GM21723 (cell line): ENCODE results near the gene SIGLEC6.

Source experiments
- ATAC-seq: cut with Tn5 transposase; IDR thresholded peaks from one replicate; pipeline ENCODE4 v1.9.1; 2021; ENCODE audit warnings: mild to moderate bottlenecking, moderate library complexity; ENCODE audit not compliant: unreplicated experiment

The SIGLEC6 gene

DNA sequence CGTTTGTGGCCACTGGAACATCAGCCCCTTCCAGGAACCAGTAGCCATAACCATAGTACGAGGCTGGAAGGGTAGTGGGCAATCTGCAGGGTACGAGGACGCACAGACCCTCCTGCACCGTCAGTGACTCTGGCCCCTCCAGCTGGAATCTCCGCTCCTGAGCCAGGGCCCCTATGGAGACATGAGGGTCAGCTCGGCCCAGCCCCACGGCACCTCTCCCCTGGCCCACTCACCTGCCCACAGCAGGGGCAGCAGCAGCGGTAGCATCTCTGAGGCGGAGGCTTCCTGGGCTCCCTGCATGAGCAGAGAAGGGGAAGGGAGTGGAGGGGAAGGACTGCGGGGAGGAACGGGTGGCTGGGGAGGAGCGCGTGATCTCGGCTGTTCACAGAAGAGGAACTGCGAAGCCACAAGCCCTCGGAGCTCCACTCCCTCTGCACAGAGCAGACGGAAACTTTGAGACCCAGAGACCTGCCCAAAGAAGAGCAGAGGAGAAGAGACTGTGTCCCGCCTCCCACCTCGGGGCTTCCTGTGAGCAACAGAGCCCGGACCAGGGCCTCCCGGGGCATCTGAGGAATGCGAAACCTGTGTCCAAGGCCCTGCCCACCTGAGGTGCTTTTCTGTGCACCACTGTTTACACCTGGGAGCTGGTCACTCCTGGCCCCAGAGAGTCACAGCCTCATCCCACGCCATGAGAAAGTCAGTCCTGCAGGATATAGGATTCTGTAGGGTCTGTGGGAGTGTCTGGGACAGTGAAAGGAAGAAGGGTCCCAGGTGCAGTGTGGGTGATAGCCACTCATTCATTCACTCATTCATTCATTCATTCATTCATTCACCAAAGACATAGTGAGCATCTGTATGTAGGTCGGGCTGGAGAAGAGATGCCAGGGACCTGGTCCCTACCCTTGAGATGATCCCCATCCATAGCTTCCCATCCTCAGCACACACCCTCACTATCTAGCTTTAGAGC is at the start of gene SIGLEC6:
TSS of gene SIGLEC6 (minus strand) at position 322 of the 967 bp plus-strand sequence. CDS start at position 300, 22 bp downstream.
- peak; percentile 78 for ATAC-seq

DNA sequence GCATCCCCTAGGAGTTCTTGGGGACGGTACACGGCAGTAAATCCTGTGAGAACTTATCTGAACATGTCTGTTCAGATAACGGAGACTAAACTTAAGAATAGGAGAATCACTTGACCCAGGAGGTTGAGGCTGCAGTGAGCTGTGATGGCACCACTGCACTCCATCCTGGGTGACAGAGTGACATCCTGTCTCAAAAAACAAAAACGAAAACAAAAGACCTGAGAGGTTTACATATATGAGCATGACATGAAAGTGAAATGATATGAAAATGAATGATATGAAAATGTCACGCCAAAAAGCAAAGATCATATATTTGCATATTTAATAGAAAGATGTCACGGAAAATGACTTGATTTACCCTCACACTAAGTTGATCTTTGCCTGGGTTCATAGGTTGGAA is 45.4 kb upstream of the SIGLEC6 start:
- no peak for ATAC-seq

GRCh38 chr19:51573331-51573730 is 41.9 kb upstream of the SIGLEC6 start:
- ATAC-seq, result no peak

- no peak for ATAC-seq
These were observed 41.4 kb upstream of the SIGLEC6 start for GRCh38 chr19:51572908-51573307.

DNA sequence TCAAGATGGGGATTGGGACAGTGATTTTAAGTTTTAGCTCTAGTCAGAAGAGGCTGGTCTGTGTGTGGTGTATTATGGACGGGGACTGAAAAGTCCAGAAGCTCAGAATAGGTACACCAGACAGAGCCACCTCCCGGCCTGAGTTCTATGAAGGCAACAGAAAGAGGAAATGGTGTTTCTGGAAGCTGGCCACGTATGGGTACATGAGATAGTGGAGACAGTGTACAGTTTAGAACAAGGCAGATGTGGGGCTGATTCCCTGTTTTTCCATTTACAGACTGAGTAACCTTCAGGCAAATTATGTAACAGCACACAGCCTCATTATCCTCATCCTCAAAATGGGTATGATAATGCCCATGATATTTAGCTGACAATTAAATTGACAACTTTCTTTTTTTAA is 40.9 kb upstream of the SIGLEC6 start:
- ATAC-seq, result no peak

- no peak for ATAC-seq
These were observed 40.1 kb upstream of the SIGLEC6 start for GRCh38 chr19:51571599-51571998.

- ATAC-seq, result peak; percentile 85
These were observed 39.6 kb upstream of the SIGLEC6 start, which contains the start of gene ZNF175 for GRCh38 chr19:51570962-51571575. Gene ZNF175, plus strand, starts transcription at chr19:51571283. Its CDS starts 2,047 bp downstream, at chr19:51573330.

GRCh38 chr19:51568456-51568855 is 37.0 kb upstream of the SIGLEC6 start:
- ATAC-seq, result no peak

- ATAC-seq, result no peak
These were observed 36.1 kb upstream of the SIGLEC6 start for GRCh38 chr19:51567583-51567982.

DNA sequence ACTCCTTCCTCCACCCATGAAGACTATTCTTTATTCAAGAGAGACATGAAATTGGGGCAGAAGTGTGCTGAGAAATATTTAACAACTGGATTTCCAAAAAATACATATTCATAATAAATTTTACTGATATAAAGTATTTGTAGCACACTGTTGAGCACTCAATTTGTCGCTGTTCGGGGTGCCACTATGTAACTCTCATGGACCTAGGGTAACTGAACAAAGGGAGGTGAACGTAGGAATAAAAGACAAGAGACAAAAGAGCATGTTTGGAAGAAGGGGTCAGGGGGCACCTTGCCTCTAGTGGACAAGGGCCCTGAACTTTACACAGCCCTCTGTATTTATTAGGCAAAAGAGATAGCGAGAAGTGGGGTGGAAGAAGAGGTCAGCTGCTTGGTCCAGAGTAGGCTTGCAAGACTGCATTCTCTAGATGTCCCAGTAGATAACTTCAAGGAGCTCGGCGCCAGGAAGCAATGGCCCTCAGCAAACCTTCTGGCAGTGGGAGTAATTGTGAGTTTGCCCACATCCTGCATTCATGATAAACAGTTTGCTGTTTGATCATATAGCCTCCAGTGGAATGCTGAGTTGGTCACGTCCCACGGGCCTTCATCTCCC is 35.1 kb upstream of the SIGLEC6 start:
- no peak for ATAC-seq

DNA sequence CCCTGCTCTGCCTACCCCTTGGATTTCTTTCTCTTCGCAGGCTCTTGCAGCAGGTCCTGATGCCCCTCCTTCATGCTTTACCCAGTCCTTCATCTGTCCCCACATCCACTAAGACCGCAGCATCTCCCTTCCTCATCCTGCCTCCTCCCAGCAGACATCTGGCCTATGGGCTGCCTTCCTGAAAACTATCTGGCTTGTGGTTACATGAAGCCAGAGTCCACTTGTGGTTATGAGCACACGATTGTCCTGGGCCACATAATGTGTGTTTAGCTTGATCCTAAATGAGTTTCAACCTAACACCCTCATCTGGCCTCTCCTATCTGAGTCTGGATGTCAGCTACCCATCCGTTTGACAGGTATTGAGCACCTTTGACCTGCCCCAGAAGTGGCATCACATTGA is 34.1 kb upstream of the SIGLEC6 start:
- no peak for ATAC-seq

GRCh38 chr19:51564791-51565190 is 33.3 kb upstream of the SIGLEC6 start:
- ATAC-seq, result no peak

- ATAC-seq, result no peak
These were observed 28.9 kb upstream of the SIGLEC6 start for GRCh38 chr19:51560339-51560738.

DNA sequence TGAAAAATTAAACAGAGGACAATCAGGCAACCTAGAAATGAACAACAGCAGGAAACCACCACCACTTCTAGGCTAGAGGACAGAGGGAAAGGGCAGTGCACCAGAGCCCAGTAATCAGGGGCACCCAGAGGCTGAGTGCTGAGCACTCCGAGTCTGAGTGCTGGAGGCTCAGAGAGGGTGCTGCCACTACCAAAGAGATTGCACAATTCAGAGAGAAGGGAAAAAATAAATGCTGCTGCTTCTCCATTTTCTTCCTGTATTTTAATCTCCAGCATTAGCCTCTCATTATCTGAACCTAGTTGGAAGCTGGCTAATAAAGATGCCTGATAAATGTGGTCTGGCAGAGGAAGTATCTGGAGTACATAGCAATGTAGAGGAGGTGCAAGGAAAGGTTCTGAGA is 27.8 kb upstream of the SIGLEC6 start:
- no peak for ATAC-seq

- ATAC-seq, result no peak
These were observed 21.7 kb upstream of the SIGLEC6 start for GRCh38 chr19:51552996-51553725.

DNA sequence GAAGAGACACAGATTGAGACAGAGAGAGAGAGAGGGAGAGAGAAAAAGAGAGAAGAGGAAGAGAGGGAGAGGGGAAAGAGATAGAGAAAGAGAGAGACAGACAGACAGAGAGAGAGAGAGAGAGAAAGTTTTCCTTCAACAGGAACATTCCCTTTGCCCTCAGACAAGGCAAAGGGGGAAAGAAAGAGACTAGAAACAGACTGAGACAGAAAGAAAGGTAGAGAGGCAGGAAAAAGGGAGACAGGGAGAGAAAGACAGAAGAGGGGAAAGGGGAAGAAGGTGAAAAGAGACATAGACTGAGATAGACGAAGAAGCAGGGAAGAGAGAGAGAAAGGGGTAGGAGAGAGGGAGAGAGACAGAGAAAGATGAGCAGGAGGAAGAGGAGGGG is 21.1 kb upstream of the SIGLEC6 start:
- ATAC-seq, result no peak

DNA sequence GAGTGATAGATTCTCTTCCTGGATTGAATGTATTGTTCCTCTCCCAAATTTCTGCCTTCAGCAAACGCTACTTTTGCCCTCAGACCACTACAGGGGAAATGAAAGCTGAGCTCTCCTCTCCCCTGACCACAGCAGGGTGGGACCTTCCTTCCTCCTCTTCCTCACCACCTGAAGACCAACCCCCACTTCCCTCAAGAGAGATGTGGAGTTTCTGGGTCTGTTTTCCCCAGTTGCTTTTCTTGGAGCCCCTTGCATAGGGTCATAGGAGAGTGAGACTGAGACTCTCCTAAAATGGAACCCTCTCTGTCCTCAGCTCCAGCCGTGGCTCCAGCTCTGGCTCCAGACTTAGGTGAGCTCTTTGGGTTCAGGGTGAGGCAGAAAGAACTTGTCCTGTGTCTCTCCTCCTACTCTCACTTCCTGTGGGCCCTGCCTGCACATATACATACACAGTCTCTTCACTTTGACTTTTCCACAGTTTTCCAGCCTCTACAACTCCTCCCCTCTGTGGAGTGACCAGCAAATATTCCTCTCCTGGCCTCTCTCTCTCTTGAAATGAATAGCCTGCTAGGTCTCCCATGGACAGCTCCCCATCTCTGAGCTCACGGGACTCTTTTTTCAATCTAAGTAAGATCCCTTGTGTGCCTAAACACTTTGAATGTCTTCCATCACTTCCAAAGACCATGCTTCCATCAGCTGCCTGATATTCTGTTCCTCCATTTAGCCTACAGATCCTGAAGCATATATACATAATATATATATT is 20.4 kb upstream of the SIGLEC6 start:
- ATAC-seq, result no peak

DNA sequence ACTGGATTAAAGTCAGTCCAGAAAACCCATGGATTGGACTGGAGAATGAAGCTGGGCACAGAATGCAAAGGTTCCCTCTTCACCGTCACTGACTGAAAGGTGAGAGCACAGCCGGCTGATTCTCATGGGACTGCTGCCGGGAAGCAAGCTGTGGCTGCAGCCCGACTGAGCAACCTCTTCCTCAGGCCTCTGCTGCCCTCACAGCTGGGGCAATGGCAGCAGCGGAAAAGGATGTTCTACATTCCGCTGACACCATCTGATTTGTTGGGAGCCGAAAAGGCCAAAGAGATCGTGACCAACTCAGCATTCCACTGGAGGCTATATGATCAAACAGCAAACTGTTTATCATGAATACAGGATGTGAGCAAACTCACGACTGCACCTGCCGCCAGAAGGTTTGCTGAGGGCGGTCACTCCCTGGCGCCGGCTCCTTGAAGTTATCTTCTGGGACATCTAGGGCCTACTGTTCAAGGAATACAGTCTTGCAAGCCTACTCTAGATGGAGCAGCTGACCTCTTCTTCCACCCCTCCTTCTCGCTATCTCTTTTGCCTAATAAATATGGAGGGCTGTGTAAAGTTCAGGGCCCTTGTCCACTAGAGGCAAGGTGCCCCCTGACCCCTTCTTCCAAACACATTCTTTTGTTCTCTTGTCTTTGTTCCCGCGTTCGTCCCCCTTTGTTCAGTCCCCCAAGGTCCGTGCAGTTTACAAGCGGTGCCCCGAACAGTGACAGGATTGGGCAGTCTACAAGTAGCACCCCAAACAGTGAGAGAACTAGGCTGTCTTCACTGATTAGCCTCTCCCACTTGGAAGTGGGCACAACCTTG is 19.6 kb upstream of the SIGLEC6 start:
- no peak for ATAC-seq

GRCh38 chr19:51549533-51550324 is 18.3 kb upstream of the SIGLEC6 start:
- ATAC-seq, result no peak
